OCI-LY7 (cell line): ENCODE data around the gene SUDS3. TPM values are rescaled to one million over a fixed set of nuclear protein-coding genes. Genes with fewer than 3 reads are reported as not detected.

Experiments
- BruUV-seq: library from RNA; stranded (reverse); fragments of 400-500 nt; replicated peaks from 2 replicates; lab custom pipeline; 2021; lab: Mats Ljungman, UMichigan
- CTCF ChIA-PET: fragments of 300-600 bp; sonication (Branson Sonifier 250); formaldehyde crosslinking; loops from one replicate; lab custom pipeline; 2022; ENCODE audit warnings: antibody characterized with exemption; ENCODE audit not compliant: unreplicated experiment; lab: Charles Lee
- POLR2A ChIA-PET: fragments of 300-600 bp; sonication (Branson Sonifier 250); formaldehyde crosslinking; loops from one replicate; lab custom pipeline; 2022; ENCODE audit warnings: antibody characterized with exemption; lab: Charles Lee
- DNase-seq: peaks from one replicate; pipeline ENCODE4 v3.0.0-alpha.2; 2015; ENCODE audit warnings: low spot score
- H2AFZ ChIP-seq: fragments of 200-600 bp; sonication (generic), shearing (Covaris generic); 2 replicates; pipeline ENCODE4 v1.6.1; 2014; ENCODE audit warnings: mild to moderate bottlenecking, antibody characterized with exemption, low read length, moderate library complexity
- H3K27ac ChIP-seq: fragments of 200-600 bp; sonication (generic); 2 replicates; pipeline ENCODE4 v1.5.1; 2014; ENCODE audit warnings: mixed run types, low read depth, mild to moderate bottlenecking, moderate library complexity, low read length, inconsistent platforms; ENCODE audit not compliant: poor library complexity, severe bottlenecking
- H3K36me3 ChIP-seq: fragments of 200-600 bp; sonication (generic); 2 replicates; pipeline ENCODE4 v1.6.1; 2014; ENCODE audit warnings: mild to moderate bottlenecking, antibody characterized with exemption, low read length, moderate library complexity, mixed read lengths; ENCODE audit not compliant: insufficient read depth
- H3K4me1 ChIP-seq: fragments of 200-600 bp; sonication (generic); 2 replicates; pipeline ENCODE4 v1.5.1; 2014; ENCODE audit warnings: mild to moderate bottlenecking, low read length; ENCODE audit not compliant: insufficient read depth, poor library complexity, severe bottlenecking
- H3K4me2 ChIP-seq: fragments of 200-600 bp; sonication (generic); 2 replicates; pipeline ENCODE4 v1.6.1; 2014; ENCODE audit warnings: mild to moderate bottlenecking, low read length
- H3K4me3 ChIP-seq: fragments of 200-600 bp; sonication (generic); 2 replicates; pipeline ENCODE4 v1.5.1; 2014; ENCODE audit warnings: mild to moderate bottlenecking, low read depth, low read length; ENCODE audit not compliant: poor library complexity, severe bottlenecking
- H3K79me2 ChIP-seq: fragments of 200-600 bp; sonication (generic); 2 replicates; pipeline ENCODE4 v1.6.1; 2016; ENCODE audit warnings: low read depth, mild to moderate bottlenecking, low read length, moderate library complexity, mixed read lengths; ENCODE audit not compliant: insufficient read depth
- H3K9me2 ChIP-seq: fragments of 200-600 bp; sonication (generic); 2 replicates; pipeline ENCODE4 v1.6.1; 2016; ENCODE audit warnings: mild to moderate bottlenecking, low read length, mixed read lengths; ENCODE audit not compliant: insufficient read depth
- H3K9me3 ChIP-seq: fragments of 200-600 bp; sonication (generic); 2 replicates; pipeline ENCODE4 v1.6.1; 2014; ENCODE audit warnings: mild to moderate bottlenecking, mixed run types, low read length, mixed read lengths
- H4K20me1 ChIP-seq: fragments of 200-600 bp; sonication (generic); 2 replicates; pipeline ENCODE4 v1.6.1; 2014; ENCODE audit warnings: mild to moderate bottlenecking, antibody characterized with exemption, low read length, moderate library complexity, mixed read lengths; ENCODE audit not compliant: insufficient read depth
- CTCF ChIP-seq: fragments of 200-600 bp; sonication (generic); conservative IDR thresholded peaks from 2 replicates; pipeline ENCODE4 v1.5.1; 2014; ENCODE audit warnings: mild to moderate bottlenecking, antibody characterized with exemption, low read length, moderate library complexity, mixed read lengths
- EZH2phosphoT487 ChIP-seq: fragments of 200-600 bp; sonication (generic); IDR thresholded peaks from 2 replicates; pipeline ENCODE4 v1.6.1; 2018; ENCODE audit warnings: low read depth, borderline replicate concordance, mild to moderate bottlenecking, mixed run types, antibody characterized with exemption, low read length, moderate library complexity, mixed read lengths
- intact Hi-C: fragments of 100-400 bp; cut with micrococcal nuclease; formaldehyde crosslinking; loops from one replicate; pipeline ENCODE4 v1.10.0; 2022; ENCODE audit not compliant: unreplicated experiment
- total RNA-seq, 2 experiments: library from RNA; depleted of rRNA in 1 of 2; stranded (reverse); fragments of >200 nt in 1 of 2; shearing (Covaris generic) in 1 of 2; gene quantifications; 2 replicates each; pipeline ENCODE4 v1.2.3, GENCODE V29; 2014 to 2022

Gene SUDS3
- total RNA-seq, 2 experiments from 2014 or later: 34.4 to 39.1 TPM

GRCh38 chr12:118424884-118425283, 48.5 kb downstream of the SUDS3 start:
- CTCF ChIA-PET: no interaction called here

GRCh38 chr12:118425364-118425763, 49.0 kb downstream of the SUDS3 start:
- CTCF ChIA-PET: no interaction called here

More at GRCh38 chr12:118424884-118425283, 48.5 kb downstream of the SUDS3 start:
- Histone ChIP-seq H3K27ac (no peak overlapping the region), H3K4me2 (no peak overlapping the region), H4K20me1 (no peaks in the 10 kb centered on the region), H3K36me3 (no peaks in the 10 kb centered on the region), H3K9me3 (no peaks in the 10 kb centered on the region), H3K4me3 (no peak overlapping the region), H3K4me1 (no peaks in the 10 kb centered on the region), H3K79me2 (no peaks in the 10 kb centered on the region), H2AFZ (no peak overlapping the region), H3K9me2 (no peaks in the 10 kb centered on the region)
- intact Hi-C loops: no loop called here
- DNase-seq: no peak
- POLR2A ChIA-PET: no interaction called here
- BruUV-seq: no TSS peak
- TF ChIP-seq CTCF (no peak), EZH2phosphoT487 (no peak)

More at GRCh38 chr12:118425364-118425763, 49.0 kb downstream of the SUDS3 start:
- Histone ChIP-seq H3K27ac (no peak overlapping the region), H3K9me2 (no peaks in the 10 kb centered on the region), H4K20me1 (no peaks in the 10 kb centered on the region), H3K79me2 (no peaks in the 10 kb centered on the region), H3K4me3 (no peak overlapping the region), H3K4me2 (no peak overlapping the region), H3K4me1 (no peaks in the 10 kb centered on the region), H2AFZ (no peak overlapping the region), H3K36me3 (no peaks in the 10 kb centered on the region), H3K9me3 (no peaks in the 10 kb centered on the region)
- BruUV-seq: no TSS peak
- no peak for DNase-seq
- intact Hi-C loops: no loop called here
- POLR2A ChIA-PET: no interaction called here
- TF ChIP-seq CTCF (no peak), EZH2phosphoT487 (no peak)
